Tibial artery (tissue), 4 donors: ENCODE data around the gene BCAS1.

Experiments
- DNase-seq, 2 donors: peaks; one replicate each; pipeline ENCODE4 v3.0.0-alpha.2; 2019
- H3K27ac ChIP-seq, 2 donors: fragments of 200-600 bp; sonication (generic) in 1 of 2; 1 replicate in 1 of 2; 2 replicates in 1 of 2; pipeline ENCODE4 v1.5.1; 2018 to 2019; ENCODE audit warnings: mild to moderate bottlenecking in 1 of 2
- H3K27me3 ChIP-seq, 2 donors: fragments of 200-600 bp; sonication (generic) in 1 of 2; one replicate each; pipeline versions ENCODE4 v1.5.1 to v1.6.0; 2016 to 2019
- H3K36me3 ChIP-seq, 3 donors: fragments of 200-600 bp; sonication (generic) in 2 of 3; one replicate each; pipeline ENCODE4 v1.5.1; 2016 to 2019; ENCODE audit warnings: mild to moderate bottlenecking in 2 of 3
- H3K4me1 ChIP-seq, 4 donors: fragments of 200-600 bp; sonication (generic) in 2 of 4; 1 replicate in 3 of 4; 2 replicates in 1 of 4; pipeline ENCODE4 v1.5.1; 2016 to 2019
- H3K4me3 ChIP-seq, 2 donors: fragments of 200-600 bp; sonication (generic) in 1 of 2; 1 replicate in 1 of 2; 2 replicates in 1 of 2; pipeline ENCODE4 v1.5.1; 2018 to 2019; ENCODE audit warnings: mild to moderate bottlenecking in 2 of 2
- H3K9me3 ChIP-seq, 3 donors: fragments of 200-600 bp; sonication (generic) in 1 of 3; one replicate each; pipeline ENCODE4 v1.5.1; 2016 to 2019
- CTCF ChIP-seq, 2 experiments: fragments of 200-600 bp in 1 of 2; fragments of 450-650 bp in 1 of 2; IDR thresholded peaks; one replicate each; pipeline ENCODE4 v1.5.1; 2017 to 2019; ENCODE audit warnings: antibody characterized with exemption in 2 of 2, mild to moderate bottlenecking in 1 of 2, moderate library complexity in 1 of 2
- intact Hi-C: fragments of 100-400 bp; cut with DNase I; formaldehyde crosslinking; loops from one replicate; pipeline ENCODE4 v1.15.0; 2023; ENCODE audit warnings: low total_unique reads

The BCAS1 gene

GRCh38 chr20:54102543-54102942, 32.1 kb upstream of the BCAS1 start:
- Histone ChIP-seq H3K4me1 (no peaks in the 10 kb centered on the region), H3K4me3 (no peak overlapping the region), H3K27me3 (peaks cover 0 to 4% of the 10 kb centered on the region in 2 donors), H3K36me3 (no peaks in the 10 kb centered on the region), H3K9me3 (no peaks in the 10 kb centered on the region), H3K27ac (no peak overlapping the region)
- no peak for TF ChIP-seq CTCF (IDR thresholded peaks at IDR 0.05)
- no peak for DNase-seq
- intact Hi-C loops = no loop called here

- Histone ChIP-seq H3K27ac (no peak overlapping the region), H3K36me3 (no peaks in the 10 kb centered on the region), H3K9me3 (no peaks in the 10 kb centered on the region), H3K4me1 (no peaks in the 10 kb centered on the region), H3K27me3 (peaks cover 0 to 9% of the 10 kb centered on the region in 2 donors), H3K4me3 (no peak overlapping the region)
- no peak for TF ChIP-seq CTCF (IDR thresholded peaks at IDR 0.05)
- no peak for DNase-seq
- intact Hi-C loops = no loop called here
Observed at GRCh38 chr20:54100563-54100962, 30.2 kb upstream of the BCAS1 start.

GRCh38 chr20:54099894-54100293, 29.5 kb upstream of the BCAS1 start:
- Histone ChIP-seq H3K4me1 (no peaks in the 10 kb centered on the region), H3K4me3 (no peak overlapping the region), H3K27ac (no peak overlapping the region), H3K27me3 (peaks cover 0 to 11% of the 10 kb centered on the region in 2 donors), H3K36me3 (no peaks in the 10 kb centered on the region), H3K9me3 (no peaks in the 10 kb centered on the region)
- TF ChIP-seq CTCF (IDR thresholded peaks at IDR 0.05) = no peak
- no peak for DNase-seq
- intact Hi-C loops = loop anchor here (5.0 to 10.0 kb wide), 2 partner anchors 65 to 542 kb away; no protein-coding TSS in a partner anchor

- no peak for TF ChIP-seq CTCF (IDR thresholded peaks at IDR 0.05)
- Histone ChIP-seq H3K9me3 (no peaks in the 10 kb centered on the region), H3K4me3 (no peak overlapping the region), H3K27ac (no peak overlapping the region), H3K27me3 (peaks cover 0 to 11% of the 10 kb centered on the region in 2 donors), H3K4me1 (no peaks in the 10 kb centered on the region), H3K36me3 (no peaks in the 10 kb centered on the region)
- DNase-seq = no peak
- intact Hi-C loops = loop anchor here (5.0 to 10.0 kb wide), 2 partner anchors 63 to 544 kb away; no protein-coding TSS in a partner anchor
Observed at GRCh38 chr20:54098047-54098446, 27.7 kb upstream of the BCAS1 start.

GRCh38 chr20:54097236-54097529, 26.8 kb upstream of the BCAS1 start:
- Histone ChIP-seq H3K27ac (no peak overlapping the region), H3K9me3 (no peaks in the 10 kb centered on the region), H3K27me3 (peaks cover 0 to 11% of the 10 kb centered on the region in 2 donors), H3K4me1 (no peaks in the 10 kb centered on the region), H3K36me3 (no peaks in the 10 kb centered on the region), H3K4me3 (no peak overlapping the region)
- no peak for DNase-seq
- intact Hi-C loops = loop anchor here (5.0 to 10.0 kb wide), 2 partner anchors 62 to 545 kb away; no protein-coding TSS in a partner anchor
- TF ChIP-seq CTCF (IDR thresholded peaks at IDR 0.05) = no peak

GRCh38 chr20:54095824-54096223, 25.4 kb upstream of the BCAS1 start:
- DNase-seq = no peak
- no peak overlapping the region for H3K27ac ChIP-seq
- H3K36me3 ChIP-seq = no peaks in the 10 kb centered on the region
- no peaks in the 10 kb centered on the region for H3K9me3 ChIP-seq
- intact Hi-C loops = loop anchor here (5.0 to 10.0 kb wide), 2 partner anchors 61 to 546 kb away; no protein-coding TSS in a partner anchor
- H3K4me1 ChIP-seq = no peaks in the 10 kb centered on the region
- TF ChIP-seq CTCF (IDR thresholded peaks at IDR 0.05) = no peak
- peaks cover 0 to 11% of the 10 kb centered on the region in 2 donors for H3K27me3 ChIP-seq
- H3K4me3 ChIP-seq = no peak overlapping the region
